Caco-2 (cell line): ENCODE results near the gene ARL3. TPM values are rescaled to one million over a fixed set of nuclear protein-coding genes. Genes with fewer than 3 reads are reported as not detected.

ENCODE experiments used
- BruUV-seq: library from RNA; stranded (reverse); fragments of 400-500 nt; replicated peaks from 2 replicates; lab custom pipeline; 2021; lab: Mats Ljungman, UMichigan
- CTCF ChIA-PET: fragments of 300-600 bp; sonication (Branson Sonifier 250); formaldehyde crosslinking; loops from one replicate; lab custom pipeline; 2022; ENCODE audit warnings: antibody characterized with exemption; lab: Charles Lee
- POLR2A ChIA-PET: fragments of 300-600 bp; sonication (Branson Sonifier 250); formaldehyde crosslinking; loops from one replicate; lab custom pipeline; 2022; ENCODE audit warnings: antibody characterized with exemption; lab: Charles Lee
- DNase-seq, 2 experiments: peaks; one replicate each; pipeline versions ENCODE4 v3.0.0 to v3.0.0-alpha.2; 2020 to 2022
- H3K27me3 ChIP-seq: replicated peaks from 2 replicates; pipeline ENCODE4 v1.6.0; 2011; ENCODE audit warnings: low read length; ENCODE audit not compliant: control insufficient read depth, insufficient read depth
- H3K36me3 ChIP-seq: 2 replicates; pipeline ENCODE4 v1.5.1; 2011; ENCODE audit warnings: low read length; ENCODE audit not compliant: control insufficient read depth, insufficient read depth
- H3K4me1 ChIP-seq: fragments of 250-450 bp; sonication (Bioruptor Pico); 2 replicates; pipeline ENCODE4 v1.5.1; 2020; ENCODE audit warnings: mild to moderate bottlenecking
- H3K4me3 ChIP-seq: 2 replicates; pipeline ENCODE4 v1.5.1; 2011; ENCODE audit warnings: low read depth, mild to moderate bottlenecking, control low read depth, low read length
- H3K9me3 ChIP-seq: fragments of 250-450 bp; sonication (Bioruptor Pico); 2 replicates; pipeline ENCODE4 v1.5.1; 2020; ENCODE audit warnings: mild to moderate bottlenecking, moderate library complexity
- H3K27ac Mint-ChIP-seq: one replicate; pipeline ENCODE4 v1.8.0; 2022; ENCODE audit warnings: mixed read lengths; ENCODE audit not compliant: unreplicated experiment
- H3K27me3 Mint-ChIP-seq: one replicate; pipeline ENCODE4 v1.8.0; 2022; ENCODE audit warnings: mixed read lengths; ENCODE audit not compliant: insufficient read depth, unreplicated experiment
- H3K36me3 Mint-ChIP-seq: one replicate; pipeline ENCODE4 v1.8.0; 2022; ENCODE audit warnings: mild to moderate bottlenecking, mixed read lengths; ENCODE audit not compliant: insufficient read depth, unreplicated experiment
- H3K4me1 Mint-ChIP-seq: one replicate; pipeline ENCODE4 v1.8.0; 2022; ENCODE audit warnings: low read depth, mixed read lengths; ENCODE audit not compliant: unreplicated experiment
- H3K4me3 Mint-ChIP-seq: one replicate; pipeline ENCODE4 v1.8.0; 2022; ENCODE audit warnings: mild to moderate bottlenecking, moderate library complexity, mixed read lengths; ENCODE audit not compliant: unreplicated experiment
- H3K9me3 Mint-ChIP-seq: one replicate; pipeline ENCODE4 v1.8.0; 2022; ENCODE audit warnings: mixed read lengths; ENCODE audit not compliant: unreplicated experiment
- intact Hi-C: fragments of 100-400 bp; cut with micrococcal nuclease; formaldehyde crosslinking; loops from one replicate; pipeline ENCODE4 v1.10.0; 2022; ENCODE audit not compliant: unreplicated experiment
- total RNA-seq: library from RNA; stranded (reverse); gene quantifications from 2 replicates; pipeline ENCODE4 v1.2.3, GENCODE V29; 2022
- TF ChIP-seq, protein P1 (sequence below), 2 experiments: fragments of 200-600 bp in 1 of 2; IDR thresholded peaks; 1 replicate in 1 of 2; 2 replicates in 1 of 2; pipeline versions ENCODE4 v1.5.1 to v1.8.0; 2011 to 2022; ENCODE audit warnings: antibody characterized with exemption in 1 of 2, control low read depth in 1 of 2, inconsistent platforms in 1 of 2, low read depth in 1 of 2, low read length in 1 of 2, mild to moderate bottlenecking in 1 of 2, moderate library complexity in 1 of 2; ENCODE audit not compliant: insufficient read depth in 1 of 2, severe bottlenecking in 1 of 2, unreplicated experiment in 1 of 2

The ARL3 gene
- total RNA-seq, 1 experiment from 2014 or later, result 7.8 TPM

DNA sequence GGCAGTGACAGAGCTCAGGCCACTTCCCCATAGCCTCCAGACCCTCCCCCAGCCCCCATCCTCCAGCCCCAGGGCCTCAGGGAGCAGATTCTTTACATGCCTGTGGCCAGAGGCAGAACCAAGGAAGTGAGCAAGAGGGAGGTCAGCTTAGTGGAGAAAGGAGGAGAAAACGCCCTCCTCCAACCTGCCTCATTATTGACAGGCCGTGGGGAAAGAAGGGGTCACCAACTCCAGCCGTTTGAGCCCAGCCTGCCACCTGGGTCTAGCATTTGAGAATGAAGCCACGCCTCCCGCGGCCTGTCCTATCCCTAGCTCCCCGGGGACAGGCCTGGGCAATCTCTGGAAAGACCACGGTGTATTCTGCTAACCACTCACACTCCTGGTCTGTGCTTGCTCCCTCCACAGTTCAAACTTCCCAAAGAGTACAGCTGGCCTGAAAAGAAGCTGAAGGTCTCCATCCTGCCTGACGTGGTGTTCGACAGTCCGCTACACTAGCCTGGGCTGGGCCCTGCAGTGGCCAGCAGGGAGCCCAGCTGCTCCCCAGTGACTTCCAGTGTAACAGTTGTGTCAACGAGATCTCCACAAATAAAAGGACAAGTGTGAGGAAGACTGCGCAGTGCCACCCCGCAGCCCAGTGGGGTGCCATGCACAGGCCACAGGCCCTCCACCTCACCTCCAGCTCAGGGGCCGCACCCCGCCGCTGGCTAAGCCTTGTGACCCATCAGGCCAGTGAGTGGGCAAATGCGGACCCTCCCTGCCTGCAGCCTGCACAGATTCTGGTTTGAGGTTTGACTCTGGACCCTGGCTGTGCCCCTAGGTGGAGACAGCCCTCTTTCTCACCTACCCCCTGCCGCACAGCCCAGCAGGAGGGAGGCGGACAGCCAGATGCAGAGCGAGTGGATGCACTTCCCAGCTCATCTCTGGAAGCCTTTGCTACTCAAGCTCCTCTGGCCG, 84.3 kb downstream of the ARL3 start:
- Histone ChIP-seq H3K27me3 (no peaks in the 10 kb centered on the region), H3K4me1 (peaks cover 44% of the 10 kb centered on the region), H3K9me3 (no peaks in the 10 kb centered on the region), H3K36me3 (no peaks in the 10 kb centered on the region), H3K4me3 (no peak overlapping the region)
- BruUV-seq, result TSS peak; percentile 56
- TF ChIP-seq, protein P1, sequence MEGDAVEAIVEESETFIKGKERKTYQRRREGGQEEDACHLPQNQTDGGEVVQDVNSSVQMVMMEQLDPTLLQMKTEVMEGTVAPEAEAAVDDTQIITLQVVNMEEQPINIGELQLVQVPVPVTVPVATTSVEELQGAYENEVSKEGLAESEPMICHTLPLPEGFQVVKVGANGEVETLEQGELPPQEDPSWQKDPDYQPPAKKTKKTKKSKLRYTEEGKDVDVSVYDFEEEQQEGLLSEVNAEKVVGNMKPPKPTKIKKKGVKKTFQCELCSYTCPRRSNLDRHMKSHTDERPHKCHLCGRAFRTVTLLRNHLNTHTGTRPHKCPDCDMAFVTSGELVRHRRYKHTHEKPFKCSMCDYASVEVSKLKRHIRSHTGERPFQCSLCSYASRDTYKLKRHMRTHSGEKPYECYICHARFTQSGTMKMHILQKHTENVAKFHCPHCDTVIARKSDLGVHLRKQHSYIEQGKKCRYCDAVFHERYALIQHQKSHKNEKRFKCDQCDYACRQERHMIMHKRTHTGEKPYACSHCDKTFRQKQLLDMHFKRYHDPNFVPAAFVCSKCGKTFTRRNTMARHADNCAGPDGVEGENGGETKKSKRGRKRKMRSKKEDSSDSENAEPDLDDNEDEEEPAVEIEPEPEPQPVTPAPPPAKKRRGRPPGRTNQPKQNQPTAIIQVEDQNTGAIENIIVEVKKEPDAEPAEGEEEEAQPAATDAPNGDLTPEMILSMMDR (IDR thresholded peaks at IDR 0.05; ENCODE audit: insufficient read depth in 1 of 2, low read depth in 1 of 2, low read length in 1 of 2, severe bottlenecking in 1 of 2, unreplicated experiment in 1 of 2), result no peak
- Mint-ChIP-seq H3K4me3 (peak overlapping the region; percentile 25), H3K4me1 (peaks cover 67% of the 10 kb centered on the region), H3K9me3 (no peaks in the 10 kb centered on the region), H3K36me3 (peaks cover 5% of the 10 kb centered on the region), H3K27ac (peak overlapping the region; percentile 88), H3K27me3 (no peaks in the 10 kb centered on the region)
- ChIA-PET POLR2A (interaction anchor here (0.6 to 1.1 kb wide), 2 partner anchors 12 to 559 kb away, joined by 10 to 12 read pairs; no protein-coding TSS in a partner anchor), CTCF (interaction anchor here (0.6 to 1.5 kb wide), 6 partner anchors 12 to 127 kb away, joined by 3 to 11 read pairs (median 4); partner anchors contain the start of genes ACTR1A, SUFU and TRIM8)
- intact Hi-C loops, result loop anchor here (1.0 kb wide), 2 partner anchors 12 to 31 kb away; no protein-coding TSS in a partner anchor
- DNase-seq, result peak; percentile 86 to 92

DNA sequence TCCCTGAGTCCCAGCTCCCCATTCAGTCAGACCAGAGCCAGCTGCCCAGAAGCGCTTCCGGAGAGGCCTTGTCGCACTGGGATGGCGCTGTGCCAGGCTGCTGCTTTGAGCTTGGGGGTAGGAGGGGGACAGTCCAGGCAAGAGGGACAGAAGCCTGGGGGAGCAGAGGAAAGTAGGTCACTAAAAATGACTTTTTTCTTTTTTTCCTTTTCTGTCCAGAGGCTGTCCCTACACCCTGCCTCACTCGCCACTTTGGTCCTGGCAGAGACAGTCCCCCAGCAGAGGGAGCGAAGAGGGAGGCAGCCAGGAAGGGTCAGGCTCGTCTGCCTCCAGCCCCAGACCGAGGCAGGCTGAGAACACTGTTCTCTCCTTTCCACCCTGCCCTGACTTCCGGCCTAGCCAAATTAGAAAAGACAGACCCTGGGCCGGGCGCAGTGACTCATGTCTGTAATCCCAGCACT, 85.7 kb downstream of the ARL3 start:
- Mint-ChIP-seq H3K4me1 (peaks cover 63% of the 10 kb centered on the region), H3K36me3 (peaks cover 5% of the 10 kb centered on the region), H3K27me3 (no peaks in the 10 kb centered on the region), H3K9me3 (no peaks in the 10 kb centered on the region), H3K4me3 (no peak overlapping the region), H3K27ac (peak overlapping the region; percentile 88)
- H3K36me3 ChIP-seq, result no peaks in the 10 kb centered on the region
- ChIA-PET CTCF (interaction anchor here (0.9 to 2.1 kb wide), 4 partner anchors 13 to 45 kb away, joined by 3 to 11 read pairs (median 6); partner anchors contain the start of gene TRIM8), POLR2A (interaction anchor here (0.5 kb wide), 1 partner anchor 16 kb away, joined by 3 read pairs; the partner anchor contains the start of gene TRIM8)
- no peaks in the 10 kb centered on the region for H3K9me3 ChIP-seq
- TF ChIP-seq, protein P1 (IDR thresholded peaks at IDR 0.05; ENCODE audit: insufficient read depth in 1 of 2, low read depth in 1 of 2, low read length in 1 of 2, severe bottlenecking in 1 of 2, unreplicated experiment in 1 of 2), result no peak
- no peaks in the 10 kb centered on the region for H3K27me3 ChIP-seq
- intact Hi-C loops, result no loop called here
- no peak for DNase-seq
- no peak overlapping the region for H3K4me3 ChIP-seq
- BruUV-seq, result no TSS peak
- H3K4me1 ChIP-seq, result peaks cover 38% of the 10 kb centered on the region

DNA sequence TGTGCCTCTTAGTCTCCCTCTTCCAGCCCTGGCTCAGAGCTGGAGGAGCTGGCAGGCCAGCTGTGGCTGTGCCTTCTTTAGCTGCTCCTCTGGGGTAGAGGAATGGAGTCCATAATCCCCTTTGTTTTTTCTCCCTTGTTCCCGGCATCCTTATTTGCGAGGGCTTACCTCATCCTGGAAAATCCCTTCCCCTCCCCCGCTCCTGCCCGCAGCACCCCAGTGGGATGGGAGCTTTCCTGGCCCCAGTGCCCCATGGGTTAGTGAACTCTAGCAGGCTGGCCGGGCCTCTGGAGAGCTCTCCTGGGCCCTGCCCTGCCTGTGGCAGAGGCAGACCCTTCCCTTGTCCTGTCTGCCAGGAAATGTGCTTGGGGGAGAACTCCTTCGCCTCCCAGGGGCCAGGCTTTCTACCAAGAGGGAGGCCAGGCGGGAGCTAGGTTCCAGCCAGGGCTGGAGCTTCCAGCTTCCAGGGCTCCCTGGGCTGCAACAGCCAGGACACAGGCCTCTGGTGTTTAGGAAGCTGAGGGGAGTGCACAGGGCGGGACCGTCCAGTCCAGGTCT, 86.4 kb downstream of the ARL3 start:
- Mint-ChIP-seq H3K27me3 (no peaks in the 10 kb centered on the region), H3K4me1 (peaks cover 59% of the 10 kb centered on the region), H3K9me3 (no peaks in the 10 kb centered on the region), H3K4me3 (no peak overlapping the region), H3K36me3 (peaks cover 5% of the 10 kb centered on the region), H3K27ac (peak overlapping the region; percentile 88)
- TF ChIP-seq, protein P1 (IDR thresholded peaks at IDR 0.05; ENCODE audit: insufficient read depth in 1 of 2, low read depth in 1 of 2, low read length in 1 of 2, severe bottlenecking in 1 of 2, unreplicated experiment in 1 of 2), result no peak
- ChIA-PET POLR2A (no interaction called here), CTCF (interaction anchor here (0.9 to 2.1 kb wide), 5 partner anchors 14 to 44 kb away, joined by 3 to 11 read pairs (median 5); partner anchors contain the start of gene TRIM8)
- DNase-seq, result peak in 1 of 2 experiments; percentile 38
- no TSS peak for BruUV-seq
- Histone ChIP-seq H3K4me3 (no peak overlapping the region), H3K9me3 (no peaks in the 10 kb centered on the region), H3K4me1 (peaks cover 38% of the 10 kb centered on the region), H3K36me3 (no peaks in the 10 kb centered on the region), H3K27me3 (no peaks in the 10 kb centered on the region)
- intact Hi-C loops, result no loop called here
